Fibroblast of gingiva (primary cell): ENCODE data around the gene NR1I2.

Experiments used
- DNase-seq: peaks from one replicate; pipeline ENCODE4 v3.0.0-alpha.2; 2011; ENCODE audit warnings: low read depth

The NR1I2 gene

GRCh38 chr3:119781330-119782198, at the start of gene NR1I2:
NR1I2 (plus strand) TSS chr3:119782101.
- DNase-seq: no peak

- DNase-seq: no peak
These were observed 48.1 kb upstream of the NR1I2 start for GRCh38 chr3:119733812-119734211.

- DNase-seq: no peak
These were observed 43.2 kb upstream of the NR1I2 start for GRCh38 chr3:119738741-119739140.

GRCh38 chr3:119741657-119742590, 40.0 kb upstream of the NR1I2 start:
- no peak for DNase-seq

- no peak for DNase-seq
These were observed 38.0 kb upstream of the NR1I2 start for GRCh38 chr3:119743921-119744320.

GRCh38 chr3:119745942-119746341, 36.0 kb upstream of the NR1I2 start:
- DNase-seq: no peak

GRCh38 chr3:119746423-119746822, 35.5 kb upstream of the NR1I2 start:
- DNase-seq: no peak

GRCh38 chr3:119747357-119747756, 34.5 kb upstream of the NR1I2 start:
- no peak for DNase-seq

- DNase-seq: no peak
These were observed 32.9 kb upstream of the NR1I2 start for GRCh38 chr3:119748991-119749390.

GRCh38 chr3:119751423-119751822, 30.5 kb upstream of the NR1I2 start:
- DNase-seq: no peak

- no peak for DNase-seq
These were observed 21.9 kb upstream of the NR1I2 start for GRCh38 chr3:119759962-119760361.

GRCh38 chr3:119762876-119763275, 19.0 kb upstream of the NR1I2 start:
- no peak for DNase-seq

- no peak for DNase-seq
These were observed 18.4 kb upstream of the NR1I2 start for GRCh38 chr3:119763466-119763865.

GRCh38 chr3:119765239-119765638, 16.7 kb upstream of the NR1I2 start:
- DNase-seq: no peak

- DNase-seq: no peak
These were observed 13.8 kb upstream of the NR1I2 start for GRCh38 chr3:119767936-119768601.

- no peak for DNase-seq
These were observed 13.1 kb upstream of the NR1I2 start for GRCh38 chr3:119768668-119769393.

- no peak for DNase-seq
These were observed 12.3 kb upstream of the NR1I2 start for GRCh38 chr3:119769394-119770149.

- no peak for DNase-seq
These were observed 7.5 kb upstream of the NR1I2 start for GRCh38 chr3:119774444-119774843.

- no peak for DNase-seq
These were observed 5.6 kb upstream of the NR1I2 start for GRCh38 chr3:119776304-119776703.

GRCh38 chr3:119778176-119778575, 3.7 kb upstream of the NR1I2 start:
- no peak for DNase-seq

- DNase-seq: no peak
These were observed 3.1 kb upstream of the NR1I2 start for GRCh38 chr3:119778811-119779210.
